Psoas muscle (tissue), 8 donors: ENCODE data around the gene ZNF394. TPM values are rescaled to one million over a fixed set of nuclear protein-coding genes. Genes with fewer than 3 reads are reported as not detected.

ENCODE experiments used
- ATAC-seq, 4 donors: fragments of 200-7000 bp; cut with Tn5 transposase; one replicate each; pipeline ENCODE4 v1.9.1; 2020; ENCODE audit warnings: moderate library complexity in 3 of 4, mild to moderate bottlenecking in 2 of 4
- DNase-seq, 2 donors: peaks; one replicate each; pipeline ENCODE4 v3.0.0-alpha.2; 2020
- H3K27ac ChIP-seq: fragments of 200-600 bp; one replicate; pipeline ENCODE4 v1.8.0; 2022
- H3K27me3 ChIP-seq, 3 donors: fragments of 200-600 bp in 1 of 3; one replicate each; pipeline versions ENCODE4 v1.6.1 to v1.8.0; 2013 to 2022; ENCODE audit warnings: low read length in 2 of 3, mild to moderate bottlenecking in 2 of 3, moderate library complexity in 1 of 3; ENCODE audit not compliant: insufficient read depth in 3 of 3
- H3K36me3 ChIP-seq, 2 donors: fragments of 200-600 bp in 1 of 2; one replicate each; pipeline versions ENCODE4 v1.6.1 to v1.8.0; 2013 to 2022; ENCODE audit warnings: low read depth in 1 of 2, mild to moderate bottlenecking in 1 of 2, moderate library complexity in 1 of 2; ENCODE audit not compliant: insufficient read depth in 1 of 2
- H3K4me1 ChIP-seq: fragments of 200-600 bp; one replicate; pipeline ENCODE4 v1.8.0; 2022
- H3K4me3 ChIP-seq: fragments of 200-600 bp; one replicate; pipeline ENCODE4 v1.8.0; 2022; ENCODE audit warnings: mild to moderate bottlenecking
- H3K9me3 ChIP-seq: fragments of 200-600 bp; one replicate; pipeline ENCODE4 v1.8.0; 2022
- WGBS, 3 donors: extraction: QIAGEN DNeasy Blood & Tissue Kit; methylation state at CpG; one replicate each; pipeline versions ENCODE4 v1.1.6 to v1.1.7; 2013; 5-methylcytosine and 5-hydroxymethylcytosine counted together
- intact Hi-C, 2 donors: fragments of 100-400 bp; cut with DNase I; formaldehyde crosslinking; loops; one replicate each; pipeline versions ENCODE4 v1.11.0 to v1.14.2; 2022
- polyA plus RNA-seq, 3 donors: library from polyadenylated mRNA; stranded (reverse); fragments of 200-250 nt; gene quantifications; one replicate each; pipeline ENCODE4 v1.2.3, GENCODE V29; 2013
- total RNA-seq, 4 donors: library from RNA; stranded (reverse); fragmentation: NEBNext Ultra II Directional in 2 of 4; extraction: Animal tissue kit (Norgen Biotek cat#: 25700) in 2 of 4; gene quantifications; one replicate each; pipeline versions ENCODE4 v1.2.1 to v1.2.4, GENCODE V29; 2021 to 2023
- TF ChIP-seq, protein P1 (sequence below): fragments of 200-600 bp; IDR thresholded peaks from one replicate; pipeline ENCODE4 v1.8.0; 2022; ENCODE audit warnings: antibody characterized with exemption
- donor health status: healthy with polysubstance abuse.
- donor health status: DM: no; HTN: no; CAD: no; lungs with moderate emphysema.
- donor health status: Bipolar disorder and iron deficiency.
- donor health status: healthy.
- donor health status: DM: yes; HTN: yes; CAD: no.
- donor health status: DM: no; HTN: no; CAD: no.
- donor health status: DM: no; HTN: no; CAD: no.
- donor health status: DM: yes; HTN: yes; CAD: no.

Gene ZNF394
- total and polyA plus RNA-seq, 7 donors = 9.9 to 17.4 (median 15.9) TPM

DNA sequence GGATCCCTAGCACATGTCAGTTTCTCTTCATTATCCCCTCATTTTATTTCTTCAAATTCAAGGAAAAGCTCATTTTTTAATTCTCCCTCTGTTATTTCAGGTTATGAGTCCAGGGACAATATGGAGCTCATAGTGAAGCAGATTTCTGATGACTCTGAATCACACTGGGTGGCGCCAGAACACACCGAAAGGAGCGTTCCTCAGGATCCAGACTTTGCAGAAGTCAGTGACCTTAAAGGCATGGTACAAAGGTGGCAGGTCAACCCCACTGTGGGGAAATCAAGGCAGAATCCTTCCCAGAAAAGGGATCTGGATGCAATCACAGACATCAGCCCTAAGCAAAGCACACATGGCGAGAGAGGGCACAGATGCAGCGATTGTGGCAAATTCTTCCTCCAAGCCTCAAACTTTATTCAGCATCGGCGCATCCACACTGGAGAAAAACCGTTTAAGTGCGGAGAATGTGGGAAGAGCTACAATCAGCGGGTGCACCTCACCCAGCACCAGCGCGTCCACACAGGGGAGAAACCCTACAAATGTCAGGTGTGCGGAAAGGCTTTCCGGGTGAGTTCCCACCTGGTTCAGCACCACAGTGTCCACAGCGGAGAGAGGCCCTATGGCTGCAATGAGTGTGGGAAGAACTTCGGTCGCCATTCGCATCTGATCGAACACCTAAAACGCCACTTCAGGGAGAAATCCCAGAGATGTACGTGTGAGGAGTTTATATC, 25.8 kb upstream of the ZNF394 start:
- no peak for DNase-seq
- no peaks in the 10 kb centered on the region for H3K27me3 ChIP-seq
- 95 to 97% (median 96%) methylated on average over 21 of the region's 21 CpGs for WGBS, 3 donors
- intact Hi-C loops = no loop called here
- no peaks in the 10 kb centered on the region for H3K4me1 ChIP-seq
- H3K9me3 ChIP-seq = peaks cover 26% of the 10 kb centered on the region
- peak in 1 of 4 donors; percentile 43 for ATAC-seq
- TF ChIP-seq, protein P1, sequence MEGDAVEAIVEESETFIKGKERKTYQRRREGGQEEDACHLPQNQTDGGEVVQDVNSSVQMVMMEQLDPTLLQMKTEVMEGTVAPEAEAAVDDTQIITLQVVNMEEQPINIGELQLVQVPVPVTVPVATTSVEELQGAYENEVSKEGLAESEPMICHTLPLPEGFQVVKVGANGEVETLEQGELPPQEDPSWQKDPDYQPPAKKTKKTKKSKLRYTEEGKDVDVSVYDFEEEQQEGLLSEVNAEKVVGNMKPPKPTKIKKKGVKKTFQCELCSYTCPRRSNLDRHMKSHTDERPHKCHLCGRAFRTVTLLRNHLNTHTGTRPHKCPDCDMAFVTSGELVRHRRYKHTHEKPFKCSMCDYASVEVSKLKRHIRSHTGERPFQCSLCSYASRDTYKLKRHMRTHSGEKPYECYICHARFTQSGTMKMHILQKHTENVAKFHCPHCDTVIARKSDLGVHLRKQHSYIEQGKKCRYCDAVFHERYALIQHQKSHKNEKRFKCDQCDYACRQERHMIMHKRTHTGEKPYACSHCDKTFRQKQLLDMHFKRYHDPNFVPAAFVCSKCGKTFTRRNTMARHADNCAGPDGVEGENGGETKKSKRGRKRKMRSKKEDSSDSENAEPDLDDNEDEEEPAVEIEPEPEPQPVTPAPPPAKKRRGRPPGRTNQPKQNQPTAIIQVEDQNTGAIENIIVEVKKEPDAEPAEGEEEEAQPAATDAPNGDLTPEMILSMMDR = no peak
- peaks cover 7 to 88% of the 10 kb centered on the region in 2 donors for H3K36me3 ChIP-seq
- no peak overlapping the region for H3K4me3 ChIP-seq
- no peak overlapping the region for H3K27ac ChIP-seq

DNA sequence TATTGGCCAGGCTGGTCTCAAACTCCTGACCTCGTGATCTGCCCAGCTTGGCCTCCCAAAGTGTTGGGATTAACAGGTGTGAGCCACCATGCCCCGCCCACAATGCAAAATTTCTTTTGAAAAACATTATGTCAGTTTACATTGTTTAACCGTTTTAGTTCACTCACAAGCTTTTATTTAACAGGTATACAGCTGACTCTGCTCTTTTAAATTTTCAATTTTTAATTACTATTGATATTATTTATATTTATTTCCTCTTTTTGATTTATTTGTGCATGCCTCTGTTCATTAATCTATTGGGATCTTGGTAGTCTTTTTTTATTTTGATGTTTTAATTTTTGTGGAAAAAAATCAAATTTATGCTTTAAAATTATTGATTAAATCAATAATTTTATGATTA, 21.3 kb upstream of the ZNF394 start:
- no peaks in the 10 kb centered on the region for H3K27me3 ChIP-seq
- H3K9me3 ChIP-seq = no peaks in the 10 kb centered on the region
- no peaks in the 10 kb centered on the region for H3K4me1 ChIP-seq
- no peak for DNase-seq
- WGBS, 3 donors = 91 to 92% (median 92%) methylated on average over 3 of the region's 3 CpGs
- ATAC-seq = no peak
- peaks cover 6 to 87% of the 10 kb centered on the region in 2 donors for H3K36me3 ChIP-seq
- TF ChIP-seq, protein P1 = no peak
- H3K27ac ChIP-seq = no peak overlapping the region
- no peak overlapping the region for H3K4me3 ChIP-seq
- intact Hi-C loops = no loop called here

DNA sequence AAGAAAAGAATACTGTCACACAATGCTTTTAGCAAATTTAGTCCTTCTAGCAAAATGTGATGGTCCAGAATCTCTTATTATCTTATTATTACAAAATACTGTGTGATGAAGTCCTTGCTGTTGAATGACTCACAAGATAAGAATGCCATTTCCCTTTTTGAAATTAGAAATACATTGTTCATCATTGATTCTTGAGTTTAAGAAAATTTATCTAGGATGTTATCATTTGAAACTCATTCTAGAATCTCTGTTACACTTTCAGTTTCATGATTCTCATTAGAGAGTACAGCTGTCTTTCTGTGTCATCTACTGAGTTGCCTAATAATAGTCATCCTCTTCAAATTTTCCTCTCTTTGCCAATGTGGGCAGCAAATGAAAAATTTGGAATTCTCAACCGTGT, 14.0 kb upstream of the ZNF394 start:
- peaks cover 4 to 69% of the 10 kb centered on the region in 2 donors for H3K36me3 ChIP-seq
- intact Hi-C loops = no loop called here
- no peak for DNase-seq

DNA sequence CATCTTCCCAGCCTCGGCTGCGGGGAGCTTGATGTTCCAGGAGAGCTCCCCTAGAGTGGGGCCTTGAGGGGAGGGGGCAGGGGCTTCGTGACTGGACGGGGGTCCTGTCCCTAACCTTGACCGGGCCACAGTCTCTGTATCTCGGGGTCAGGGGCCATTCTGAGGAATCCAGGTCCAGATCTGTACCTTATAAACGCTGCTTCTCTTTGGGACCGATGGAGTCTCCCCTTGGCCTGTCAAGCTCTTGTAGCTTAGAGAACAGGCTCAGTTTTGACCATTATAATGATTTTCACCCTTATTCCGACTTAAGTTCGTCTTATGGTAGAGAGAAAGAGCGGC, 5.2 kb upstream of the ZNF394 start:
- Histone ChIP-seq H3K27ac (peak overlapping the region; percentile 99), H3K9me3 (no peaks in the 10 kb centered on the region), H3K4me1 (peaks cover 33% of the 10 kb centered on the region), H3K4me3 (peak overlapping the region; percentile 92), H3K36me3 (peaks cover 0 to 5% of the 10 kb centered on the region in 2 donors), H3K27me3 (no peaks in the 10 kb centered on the region)
- 1% methylated on average over 11 of the region's 11 CpGs for WGBS, 3 donors
- ATAC-seq = no peak
- DNase-seq = no peak
- TF ChIP-seq, protein P1 = no peak
- intact Hi-C loops = loop anchor here in 1 of 2 donors (2.0 kb wide), 1 partner anchor 54 kb away; the partner anchor contains the start of gene ZNF655

More for the DNA sequence above, 14.0 kb upstream of the ZNF394 start:
- no peak for ATAC-seq
- 87 to 90% (median 90%) methylated on average over 1 of the region's 1 CpG for WGBS, 3 donors
- no peaks in the 10 kb centered on the region for H3K4me1 ChIP-seq
- H3K9me3 ChIP-seq = no peaks in the 10 kb centered on the region
- TF ChIP-seq, protein P1 = no peak
- no peaks in the 10 kb centered on the region for H3K27me3 ChIP-seq
- no peak overlapping the region for H3K4me3 ChIP-seq
- H3K27ac ChIP-seq = no peak overlapping the region
